HG03565 (cell line): ENCODE results near the gene GCFC2.

Source experiments
- ATAC-seq: cut with Tn5 transposase; IDR thresholded peaks from one replicate; pipeline ENCODE4 v1.9.1; 2021; ENCODE audit warnings: mild to moderate bottlenecking, moderate library complexity; ENCODE audit not compliant: unreplicated experiment

Gene GCFC2

DNA sequence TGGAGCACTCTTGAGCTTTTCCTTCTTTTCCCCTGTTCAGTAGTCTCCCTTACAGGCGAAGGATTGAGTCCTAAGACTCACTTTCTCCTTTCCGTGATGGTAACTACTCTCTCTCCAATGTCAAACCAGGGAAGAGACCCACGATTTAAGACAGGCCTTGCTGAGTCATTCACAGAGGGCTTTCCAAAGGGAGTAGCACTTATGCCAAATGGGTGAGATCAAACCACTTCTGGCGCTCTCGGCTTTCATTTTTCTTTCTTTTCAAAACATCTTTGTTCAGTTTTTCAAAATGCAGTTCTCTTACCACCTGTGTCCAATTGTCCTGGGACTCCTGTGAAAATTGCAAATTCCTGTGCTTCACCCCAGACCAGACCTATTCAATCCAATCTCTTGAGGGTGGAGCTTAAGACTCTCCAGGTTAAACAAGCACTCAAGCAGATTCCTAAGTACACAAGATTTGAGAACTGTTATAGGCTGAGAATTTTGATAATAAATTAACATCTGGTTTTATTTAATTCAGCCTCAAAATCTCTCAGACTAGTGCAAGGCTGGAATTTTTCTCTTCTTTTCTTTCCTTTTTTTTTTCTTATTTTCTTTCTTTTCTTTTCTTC lies 78.5 kb downstream of the GCFC2 start:
- no peak for ATAC-seq

DNA sequence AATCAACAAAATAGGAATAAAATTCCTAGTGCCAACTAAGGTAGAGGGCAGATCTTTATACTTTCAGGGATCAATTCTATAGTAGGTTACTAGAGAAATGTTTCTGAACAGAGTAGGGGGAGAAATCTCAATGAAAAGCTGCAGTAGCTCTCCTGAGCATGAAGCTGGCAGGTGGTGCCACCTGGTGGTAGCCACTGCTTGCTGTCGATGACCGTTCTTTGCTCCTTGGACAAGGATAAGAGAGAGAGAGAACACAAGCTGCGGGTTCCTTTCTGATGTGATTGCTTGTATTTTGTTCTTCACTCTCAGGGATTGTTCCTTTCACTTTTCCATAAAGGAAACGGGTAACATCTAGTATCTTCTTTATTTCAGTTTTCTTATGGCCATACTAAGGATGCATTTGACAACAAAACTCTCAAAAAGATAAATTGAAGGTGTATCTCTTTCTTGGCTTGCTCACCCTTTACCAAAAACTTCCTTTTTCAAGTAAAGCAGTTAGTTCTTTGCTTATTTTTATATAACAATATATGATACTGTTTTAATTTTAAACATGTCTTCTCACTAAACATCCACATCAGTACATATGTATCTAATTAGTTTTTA lies 82.7 kb downstream of the GCFC2 start:
- ATAC-seq, result peak; percentile 87

DNA sequence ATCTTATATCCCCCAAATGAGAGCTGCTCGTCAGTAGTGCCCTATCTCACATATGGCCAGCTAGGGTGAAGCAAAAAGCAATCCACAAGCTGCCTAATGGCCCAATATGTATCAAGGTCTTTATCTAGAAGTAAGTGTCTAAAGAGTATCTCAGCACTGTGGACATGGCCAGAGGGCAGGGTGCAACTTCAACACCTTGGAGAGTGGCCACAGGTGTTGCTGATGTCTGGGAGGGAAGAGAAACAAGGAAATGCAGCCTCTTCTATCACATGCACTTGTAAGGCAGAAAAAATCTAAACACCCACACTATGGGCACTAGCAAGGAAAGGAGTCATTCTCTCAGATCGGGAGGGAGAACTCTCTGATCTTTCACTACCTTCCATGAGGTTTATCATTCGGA lies 87.8 kb downstream of the GCFC2 start:
- no peak for ATAC-seq

DNA sequence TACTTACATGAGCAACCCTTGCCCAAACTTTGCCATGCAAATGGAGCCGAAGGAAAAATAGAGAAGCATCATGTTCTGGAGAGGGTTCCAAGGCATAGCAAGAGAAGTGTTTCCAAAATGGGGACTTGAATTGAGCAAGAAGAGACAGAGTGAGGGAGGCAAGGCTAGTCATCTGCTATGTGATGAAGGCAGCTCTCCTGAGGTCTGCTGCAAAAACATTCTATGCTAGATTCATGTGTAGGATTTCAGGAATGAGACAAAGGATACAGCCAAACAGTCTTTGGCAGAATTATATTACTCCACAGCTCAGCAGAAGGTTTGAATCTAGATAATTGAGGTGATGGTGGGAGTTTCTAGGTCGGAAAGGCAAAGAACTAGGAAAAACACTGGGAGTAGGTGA lies 88.2 kb downstream of the GCFC2 start:
- ATAC-seq, result no peak

DNA sequence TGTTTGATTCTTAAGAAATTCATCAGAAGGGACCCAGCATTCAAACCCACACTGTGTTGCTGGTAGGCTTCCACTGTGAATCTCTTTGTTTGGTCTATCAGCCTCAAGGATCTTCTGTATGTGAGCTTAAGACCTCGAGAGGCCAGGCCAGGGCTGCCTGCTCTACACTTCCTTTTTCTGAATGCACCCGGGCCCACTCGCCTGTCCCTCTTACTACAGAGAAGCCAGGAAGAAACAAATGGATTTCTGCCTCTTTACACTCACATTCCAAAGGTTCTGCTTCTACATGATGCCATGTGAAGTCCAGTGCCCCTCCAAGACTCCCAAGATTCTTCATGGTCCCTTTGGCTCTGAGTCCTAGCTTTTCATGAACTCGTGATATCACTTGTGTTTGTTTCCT lies 89.5 kb downstream of the GCFC2 start:
- ATAC-seq, result no peak

DNA sequence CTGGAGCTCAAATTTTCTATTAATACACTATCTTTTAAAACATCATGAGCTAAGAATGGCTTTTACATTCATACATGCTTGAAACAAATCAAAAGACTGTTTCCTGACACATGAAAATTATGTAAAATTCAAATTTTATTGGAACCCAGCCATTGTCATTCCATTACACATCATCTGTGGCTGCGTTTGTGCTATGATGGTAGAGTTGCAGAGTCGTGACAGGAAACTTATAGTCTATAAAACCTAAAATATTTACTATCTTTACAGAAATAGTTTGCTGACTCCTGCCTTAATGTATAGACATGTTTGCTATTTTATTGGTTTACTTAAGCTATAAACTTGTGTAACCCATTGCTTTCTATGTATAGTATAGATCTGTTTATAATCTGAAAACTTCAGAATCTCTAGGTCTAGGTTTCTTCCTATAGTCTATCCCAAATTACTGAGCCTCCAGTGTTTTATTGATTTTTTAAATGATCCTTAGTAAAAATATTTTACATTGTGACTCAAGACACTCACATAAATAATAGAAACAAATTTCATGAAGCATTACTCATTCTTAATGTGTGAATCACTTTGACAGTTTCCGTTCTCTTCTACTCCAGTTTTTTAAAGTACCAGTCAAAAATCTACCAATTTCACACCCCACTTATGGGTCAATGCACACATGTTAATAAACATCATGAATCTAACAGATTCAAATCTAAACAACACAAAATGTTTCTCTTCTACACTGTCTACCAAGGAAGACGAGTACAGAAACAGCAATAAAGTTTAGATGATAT lies 90.6 kb downstream of the GCFC2 start:
- ATAC-seq, result no peak

DNA sequence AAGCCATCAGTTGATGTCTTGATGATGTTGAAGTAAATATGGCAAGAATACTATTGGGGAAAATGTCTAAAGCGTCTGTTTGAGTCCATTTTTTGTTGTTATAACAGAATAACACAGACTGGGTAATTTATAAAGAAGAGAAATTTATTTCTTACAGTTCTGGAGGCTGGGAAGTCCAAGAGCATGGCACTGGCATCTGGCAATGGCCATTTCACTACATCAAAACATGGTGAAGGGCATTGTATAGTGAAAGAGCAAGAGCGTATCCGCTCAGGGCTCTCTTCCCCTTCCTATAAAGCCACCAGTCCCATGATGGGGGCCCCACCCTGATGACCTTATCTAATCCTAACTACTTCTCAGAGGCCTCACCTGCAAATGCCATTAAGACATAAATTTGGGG lies 93.8 kb downstream of the GCFC2 start:
- ATAC-seq, result no peak

DNA sequence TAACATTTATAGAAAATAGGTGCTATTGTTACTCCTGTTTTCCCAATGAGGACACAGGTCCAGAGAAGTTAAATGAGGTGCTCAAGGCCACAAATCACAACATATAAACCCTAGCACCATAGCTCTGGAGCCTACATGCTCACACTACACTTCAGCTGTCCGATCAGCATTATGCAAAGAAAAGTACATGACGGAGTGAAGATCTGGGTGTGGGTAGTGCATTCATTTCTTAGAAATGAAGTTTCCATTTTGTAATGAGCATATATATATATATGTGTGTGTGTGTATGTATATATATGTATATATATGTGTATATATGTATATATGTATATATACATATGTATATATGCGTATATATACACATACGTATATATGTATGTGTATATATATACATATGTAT lies 94.3 kb downstream of the GCFC2 start:
- ATAC-seq, result no peak

DNA sequence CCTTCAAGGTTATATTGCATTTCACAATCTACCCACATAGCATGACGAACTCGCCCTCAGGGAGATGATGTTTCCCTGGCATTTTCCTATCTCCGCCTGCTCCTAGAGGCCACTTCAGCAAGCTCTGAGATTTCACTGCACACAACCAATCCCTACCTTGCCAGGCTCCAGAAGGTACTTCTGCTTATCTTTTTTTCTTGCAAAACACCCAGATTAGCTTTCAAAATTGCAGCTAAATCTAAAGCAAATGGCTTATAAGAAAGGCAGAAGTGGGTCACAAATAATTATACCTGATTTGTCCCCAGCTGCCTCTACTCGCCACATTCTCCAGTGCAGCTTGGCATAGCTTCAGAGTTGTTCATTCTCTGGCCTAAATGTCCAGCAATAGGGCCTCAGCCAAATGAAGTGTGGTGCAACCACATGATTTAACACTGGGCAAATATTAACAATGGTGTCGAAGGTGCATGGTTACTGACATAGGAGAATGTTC lies 96.5 kb downstream of the GCFC2 start:
- no peak for ATAC-seq

DNA sequence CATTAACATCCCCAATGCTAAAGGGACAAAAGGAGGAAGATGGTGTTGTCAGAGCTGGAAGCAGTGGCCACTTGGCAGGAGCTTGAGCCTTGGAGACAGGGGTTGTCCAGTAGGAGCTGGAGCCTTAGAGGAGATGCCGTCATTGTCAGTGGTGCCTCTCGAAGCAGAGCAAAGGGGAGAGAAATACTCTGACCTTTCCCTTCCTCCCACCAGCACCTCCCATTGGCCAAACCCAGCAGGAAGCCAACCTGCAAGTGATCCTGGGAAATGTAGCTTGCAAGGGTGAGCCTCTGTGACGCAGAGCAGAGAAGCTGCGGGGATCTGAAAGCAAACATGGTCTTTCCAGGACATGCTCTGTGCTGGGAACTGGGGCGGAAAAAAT lies 97.9 kb downstream of the GCFC2 start:
- no peak for ATAC-seq
